H1 (cell line): ENCODE results near the gene ZWILCH. TPM values are rescaled to one million over a fixed set of nuclear protein-coding genes. Genes with fewer than 3 reads are reported as not detected.

Experiments
- SRF ChIP-seq: IDR thresholded peaks from 2 replicates; pipeline ENCODE4 v1.6.1; 2011; ENCODE audit warnings: mild to moderate bottlenecking, low read depth, low read length, moderate library complexity
- TBP ChIP-seq: IDR thresholded peaks from 2 replicates; pipeline ENCODE4 v1.6.1; 2011; ENCODE audit warnings: low read depth, low read length, improper control_type of control experiment
- polyA plus RNA-seq, 7 experiments: library from polyadenylated mRNA; depleted of rRNA in 3 of 7; stranded (reverse) in 5 of 7; unstranded in 2 of 7; fragments of >200 nt in 5 of 7; fragments of 200-250 nt in 2 of 7; gene quantifications; 1 replicate in 5 of 7; 2 replicates in 1 of 7; 4 replicates in 1 of 7; pipeline versions ENCODE4 v1.2.1 to v1.2.3, GENCODE V29; 2011 to 2013; ENCODE audit warnings: missing spikeins in 2 of 7, mixed read lengths in 2 of 7
- total RNA-seq: library from RNA; stranded (reverse); fragmentation: NEBNext Ultra II Directional; extraction: Animal tissue kit (Norgen Biotek cat#: 25700); gene quantifications from 2 replicates; pipeline ENCODE4 v1.2.1, GENCODE V29; 2021
- TF ChIP-seq, protein P1 (sequence below): fragments of 300-600 bp; sonication (generic); IDR thresholded peaks from 2 replicates; pipeline ENCODE4 v1.7.1; 2012; ENCODE audit warnings: low read length, moderate library complexity, mild to moderate bottlenecking, inconsistent platforms; ENCODE audit not compliant: insufficient replicate concordance

ZWILCH gene
- total and polyA plus RNA-seq, 2 of the 8 experiments (the other 6 are each of a cell fraction or from before 2014, with no cell fraction given) = 18.1 to 61.5 TPM

- TF ChIP-seq, protein P1, sequence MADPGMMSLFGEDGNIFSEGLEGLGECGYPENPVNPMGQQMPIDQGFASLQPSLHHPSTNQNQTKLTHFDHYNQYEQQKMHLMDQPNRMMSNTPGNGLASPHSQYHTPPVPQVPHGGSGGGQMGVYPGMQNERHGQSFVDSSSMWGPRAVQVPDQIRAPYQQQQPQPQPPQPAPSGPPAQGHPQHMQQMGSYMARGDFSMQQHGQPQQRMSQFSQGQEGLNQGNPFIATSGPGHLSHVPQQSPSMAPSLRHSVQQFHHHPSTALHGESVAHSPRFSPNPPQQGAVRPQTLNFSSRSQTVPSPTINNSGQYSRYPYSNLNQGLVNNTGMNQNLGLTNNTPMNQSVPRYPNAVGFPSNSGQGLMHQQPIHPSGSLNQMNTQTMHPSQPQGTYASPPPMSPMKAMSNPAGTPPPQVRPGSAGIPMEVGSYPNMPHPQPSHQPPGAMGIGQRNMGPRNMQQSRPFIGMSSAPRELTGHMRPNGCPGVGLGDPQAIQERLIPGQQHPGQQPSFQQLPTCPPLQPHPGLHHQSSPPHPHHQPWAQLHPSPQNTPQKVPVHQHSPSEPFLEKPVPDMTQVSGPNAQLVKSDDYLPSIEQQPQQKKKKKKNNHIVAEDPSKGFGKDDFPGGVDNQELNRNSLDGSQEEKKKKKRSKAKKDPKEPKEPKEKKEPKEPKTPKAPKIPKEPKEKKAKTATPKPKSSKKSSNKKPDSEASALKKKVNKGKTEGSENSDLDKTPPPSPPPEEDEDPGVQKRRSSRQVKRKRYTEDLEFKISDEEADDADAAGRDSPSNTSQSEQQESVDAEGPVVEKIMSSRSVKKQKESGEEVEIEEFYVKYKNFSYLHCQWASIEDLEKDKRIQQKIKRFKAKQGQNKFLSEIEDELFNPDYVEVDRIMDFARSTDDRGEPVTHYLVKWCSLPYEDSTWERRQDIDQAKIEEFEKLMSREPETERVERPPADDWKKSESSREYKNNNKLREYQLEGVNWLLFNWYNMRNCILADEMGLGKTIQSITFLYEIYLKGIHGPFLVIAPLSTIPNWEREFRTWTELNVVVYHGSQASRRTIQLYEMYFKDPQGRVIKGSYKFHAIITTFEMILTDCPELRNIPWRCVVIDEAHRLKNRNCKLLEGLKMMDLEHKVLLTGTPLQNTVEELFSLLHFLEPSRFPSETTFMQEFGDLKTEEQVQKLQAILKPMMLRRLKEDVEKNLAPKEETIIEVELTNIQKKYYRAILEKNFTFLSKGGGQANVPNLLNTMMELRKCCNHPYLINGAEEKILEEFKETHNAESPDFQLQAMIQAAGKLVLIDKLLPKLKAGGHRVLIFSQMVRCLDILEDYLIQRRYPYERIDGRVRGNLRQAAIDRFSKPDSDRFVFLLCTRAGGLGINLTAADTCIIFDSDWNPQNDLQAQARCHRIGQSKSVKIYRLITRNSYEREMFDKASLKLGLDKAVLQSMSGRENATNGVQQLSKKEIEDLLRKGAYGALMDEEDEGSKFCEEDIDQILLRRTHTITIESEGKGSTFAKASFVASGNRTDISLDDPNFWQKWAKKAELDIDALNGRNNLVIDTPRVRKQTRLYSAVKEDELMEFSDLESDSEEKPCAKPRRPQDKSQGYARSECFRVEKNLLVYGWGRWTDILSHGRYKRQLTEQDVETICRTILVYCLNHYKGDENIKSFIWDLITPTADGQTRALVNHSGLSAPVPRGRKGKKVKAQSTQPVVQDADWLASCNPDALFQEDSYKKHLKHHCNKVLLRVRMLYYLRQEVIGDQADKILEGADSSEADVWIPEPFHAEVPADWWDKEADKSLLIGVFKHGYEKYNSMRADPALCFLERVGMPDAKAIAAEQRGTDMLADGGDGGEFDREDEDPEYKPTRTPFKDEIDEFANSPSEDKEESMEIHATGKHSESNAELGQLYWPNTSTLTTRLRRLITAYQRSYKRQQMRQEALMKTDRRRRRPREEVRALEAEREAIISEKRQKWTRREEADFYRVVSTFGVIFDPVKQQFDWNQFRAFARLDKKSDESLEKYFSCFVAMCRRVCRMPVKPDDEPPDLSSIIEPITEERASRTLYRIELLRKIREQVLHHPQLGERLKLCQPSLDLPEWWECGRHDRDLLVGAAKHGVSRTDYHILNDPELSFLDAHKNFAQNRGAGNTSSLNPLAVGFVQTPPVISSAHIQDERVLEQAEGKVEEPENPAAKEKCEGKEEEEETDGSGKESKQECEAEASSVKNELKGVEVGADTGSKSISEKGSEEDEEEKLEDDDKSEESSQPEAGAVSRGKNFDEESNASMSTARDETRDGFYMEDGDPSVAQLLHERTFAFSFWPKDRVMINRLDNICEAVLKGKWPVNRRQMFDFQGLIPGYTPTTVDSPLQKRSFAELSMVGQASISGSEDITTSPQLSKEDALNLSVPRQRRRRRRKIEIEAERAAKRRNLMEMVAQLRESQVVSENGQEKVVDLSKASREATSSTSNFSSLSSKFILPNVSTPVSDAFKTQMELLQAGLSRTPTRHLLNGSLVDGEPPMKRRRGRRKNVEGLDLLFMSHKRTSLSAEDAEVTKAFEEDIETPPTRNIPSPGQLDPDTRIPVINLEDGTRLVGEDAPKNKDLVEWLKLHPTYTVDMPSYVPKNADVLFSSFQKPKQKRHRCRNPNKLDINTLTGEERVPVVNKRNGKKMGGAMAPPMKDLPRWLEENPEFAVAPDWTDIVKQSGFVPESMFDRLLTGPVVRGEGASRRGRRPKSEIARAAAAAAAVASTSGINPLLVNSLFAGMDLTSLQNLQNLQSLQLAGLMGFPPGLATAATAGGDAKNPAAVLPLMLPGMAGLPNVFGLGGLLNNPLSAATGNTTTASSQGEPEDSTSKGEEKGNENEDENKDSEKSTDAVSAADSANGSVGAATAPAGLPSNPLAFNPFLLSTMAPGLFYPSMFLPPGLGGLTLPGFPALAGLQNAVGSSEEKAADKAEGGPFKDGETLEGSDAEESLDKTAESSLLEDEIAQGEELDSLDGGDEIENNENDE = no peak
- no peak for TF ChIP-seq SRF
- no peak for TF ChIP-seq TBP
Observed at GRCh38 chr15:66535056-66535455, 29.9 kb downstream of the ZWILCH start (continued).
